IgD-negative memory B cell (primary cell): ENCODE measurements around the gene IL17RC. TPM values are rescaled to one million over a fixed set of nuclear protein-coding genes. Genes with fewer than 3 reads are reported as not detected.

Source experiments
- H3K27ac Mint-ChIP-seq, 3 donors: one replicate each; pipeline ENCODE4 v1.8.0; 2020 to 2022; ENCODE audit warnings: mild to moderate bottlenecking in 3 of 3, mixed read lengths in 3 of 3, moderate library complexity in 1 of 3
- H3K27me3 Mint-ChIP-seq: one replicate; pipeline ENCODE4 v1.8.0; 2021; ENCODE audit warnings: mixed read lengths
- H3K36me3 Mint-ChIP-seq: one replicate; pipeline ENCODE4 v1.8.0; 2020; ENCODE audit warnings: mild to moderate bottlenecking, mixed read lengths
- H3K4me1 Mint-ChIP-seq, 3 donors: one replicate each; pipeline ENCODE4 v1.8.0; 2020 to 2022; ENCODE audit warnings: mixed read lengths in 3 of 3, mild to moderate bottlenecking in 1 of 3
- H3K4me3 Mint-ChIP-seq, 4 donors: one replicate each; pipeline ENCODE4 v1.8.0; 2020 to 2022; ENCODE audit warnings: mild to moderate bottlenecking in 4 of 4, mixed read lengths in 4 of 4, moderate library complexity in 3 of 4
- H3K9me3 Mint-ChIP-seq, 3 donors: one replicate each; pipeline ENCODE4 v1.8.0; 2020 to 2021; ENCODE audit warnings: mixed read lengths in 3 of 3, mild to moderate bottlenecking in 1 of 3
- polyA plus RNA-seq: library from polyadenylated mRNA; unstranded; fragments of 300-500 nt; fragmentation: Illumina TruSeq; gene quantifications from one replicate; pipeline ENCODE4 v1.2.3, GENCODE V29; 2021

Gene IL17RC
- polyA plus RNA-seq, 1 donor from 2014 or later = 6.7 TPM

- Mint-ChIP-seq H3K27ac (peak within 1 kb of the TSS in 1 of 3 donors; percentile 50), H3K9me3 (no peaks in the 10 kb centered on the region), H3K36me3 (peaks cover 6% of the 10 kb centered on the region), H3K4me3 (no peak within 1 kb of the TSS), H3K27me3 (peaks cover 2% of the 10 kb centered on the region), H3K4me1 (peaks cover 0 to 6% (median 1%) of the 10 kb centered on the region in 3 donors)
Observed at GRCh38 chr3:9902372-9903237, 14.3 kb upstream of the IL17RC start, which contains the start of gene IL17RE. TSS of gene IL17RE (plus strand) at chr3:9902848. CDS start at chr3:9902933, 85 bp downstream.

GRCh38 chr3:9903238-9903624, 13.7 kb upstream of the IL17RC start:
- Mint-ChIP-seq H3K4me1 (peaks cover 0 to 2% (median 1%) of the 10 kb centered on the region in 3 donors), H3K27ac (no peak overlapping the region), H3K4me3 (no peak overlapping the region), H3K27me3 (peaks cover 2% of the 10 kb centered on the region), H3K9me3 (no peaks in the 10 kb centered on the region), H3K36me3 (peaks cover 6% of the 10 kb centered on the region)

- H3K4me1 Mint-ChIP-seq = no peaks in the 10 kb centered on the region
- peaks cover 2% of the 10 kb centered on the region for H3K27me3 Mint-ChIP-seq
- no peak overlapping the region for H3K4me3 Mint-ChIP-seq
- H3K27ac Mint-ChIP-seq = no peak overlapping the region
- peaks cover 6% of the 10 kb centered on the region for H3K36me3 Mint-ChIP-seq
- H3K9me3 Mint-ChIP-seq = no peaks in the 10 kb centered on the region
Observed at GRCh38 chr3:9903904-9904303, 13.0 kb upstream of the IL17RC start.

GRCh38 chr3:9906480-9906879, 10.4 kb upstream of the IL17RC start:
- H3K27ac Mint-ChIP-seq = no peak overlapping the region
- peaks cover 6% of the 10 kb centered on the region for H3K36me3 Mint-ChIP-seq
- H3K9me3 Mint-ChIP-seq = no peaks in the 10 kb centered on the region
- no peaks in the 10 kb centered on the region for H3K4me1 Mint-ChIP-seq
- peaks cover 2% of the 10 kb centered on the region for H3K27me3 Mint-ChIP-seq
- H3K4me3 Mint-ChIP-seq = no peak overlapping the region

- Mint-ChIP-seq H3K9me3 (no peaks in the 10 kb centered on the region), H3K27me3 (no peaks in the 10 kb centered on the region), H3K4me1 (peaks cover 0 to 2% (median 0%) of the 10 kb centered on the region in 3 donors), H3K4me3 (no peak overlapping the region), H3K36me3 (peaks cover 6% of the 10 kb centered on the region), H3K27ac (no peak overlapping the region)
Observed at GRCh38 chr3:9908286-9908685, 8.6 kb upstream of the IL17RC start.

- H3K27ac Mint-ChIP-seq = no peak overlapping the region
- peaks cover 4% of the 10 kb centered on the region for H3K27me3 Mint-ChIP-seq
- peaks cover 0 to 2% (median 0%) of the 10 kb centered on the region in 3 donors for H3K4me1 Mint-ChIP-seq
- H3K36me3 Mint-ChIP-seq = peaks cover 5% of the 10 kb centered on the region
- H3K4me3 Mint-ChIP-seq = no peak overlapping the region
- H3K9me3 Mint-ChIP-seq = no peaks in the 10 kb centered on the region
Observed at GRCh38 chr3:9909221-9910013, 7.5 kb upstream of the IL17RC start.

GRCh38 chr3:9911863-9912262, 5.0 kb upstream of the IL17RC start:
- Mint-ChIP-seq H3K27me3 (peaks cover 8% of the 10 kb centered on the region), H3K9me3 (no peaks in the 10 kb centered on the region), H3K36me3 (peaks cover 3% of the 10 kb centered on the region), H3K27ac (no peak overlapping the region), H3K4me3 (no peak overlapping the region), H3K4me1 (peaks cover 0 to 8% (median 7%) of the 10 kb centered on the region in 3 donors)

GRCh38 chr3:9912294-9912935, 4.5 kb upstream of the IL17RC start:
- H3K36me3 Mint-ChIP-seq = peaks cover 3% of the 10 kb centered on the region
- H3K27me3 Mint-ChIP-seq = peaks cover 8% of the 10 kb centered on the region
- no peak overlapping the region for H3K27ac Mint-ChIP-seq
- H3K9me3 Mint-ChIP-seq = no peaks in the 10 kb centered on the region
- no peak overlapping the region for H3K4me3 Mint-ChIP-seq
- H3K4me1 Mint-ChIP-seq = peaks cover 0 to 9% (median 7%) of the 10 kb centered on the region in 3 donors

GRCh38 chr3:9913601-9914000, 3.3 kb upstream of the IL17RC start:
- H3K9me3 Mint-ChIP-seq = no peaks in the 10 kb centered on the region
- H3K36me3 Mint-ChIP-seq = peaks cover 3% of the 10 kb centered on the region
- H3K27ac Mint-ChIP-seq = no peak overlapping the region
- peaks cover 0 to 9% (median 7%) of the 10 kb centered on the region in 3 donors for H3K4me1 Mint-ChIP-seq
- H3K4me3 Mint-ChIP-seq = peak overlapping the region in 2 of 4 donors; percentile 40 to 78
- peaks cover 8% of the 10 kb centered on the region for H3K27me3 Mint-ChIP-seq

- Mint-ChIP-seq H3K27me3 (peaks cover 8% of the 10 kb centered on the region), H3K4me3 (peak overlapping the region in 2 of 4 donors; percentile 40 to 67), H3K4me1 (peaks cover 0 to 9% (median 7%) of the 10 kb centered on the region in 3 donors), H3K27ac (no peak overlapping the region), H3K36me3 (peaks cover 3% of the 10 kb centered on the region), H3K9me3 (no peaks in the 10 kb centered on the region)
Observed at GRCh38 chr3:9914011-9914410, 2.9 kb upstream of the IL17RC start.

GRCh38 chr3:9914559-9915253, 2.2 kb upstream of the IL17RC start:
- Mint-ChIP-seq H3K27me3 (peaks cover 8% of the 10 kb centered on the region), H3K4me3 (peak overlapping the region; percentile 27 to 83 (median 52)), H3K36me3 (peaks cover 3% of the 10 kb centered on the region), H3K9me3 (no peaks in the 10 kb centered on the region), H3K27ac (no peak overlapping the region), H3K4me1 (peaks cover 0 to 9% (median 7%) of the 10 kb centered on the region in 3 donors)

- Mint-ChIP-seq H3K4me3 (peak overlapping the region; percentile 61 to 90 (median 77)), H3K27me3 (peaks cover 8% of the 10 kb centered on the region), H3K9me3 (no peaks in the 10 kb centered on the region), H3K36me3 (peaks cover 3% of the 10 kb centered on the region), H3K4me1 (peaks cover 0 to 9% (median 7%) of the 10 kb centered on the region in 3 donors), H3K27ac (no peak overlapping the region)
Observed at GRCh38 chr3:9915254-9916141, 1.4 kb upstream of the IL17RC start.

- Mint-ChIP-seq H3K4me3 (peak overlapping the region; percentile 37 to 88 (median 67)), H3K27me3 (peaks cover 8% of the 10 kb centered on the region)
Observed at GRCh38 chr3:9916346-9916733, 558 bp upstream of the IL17RC start.

More at GRCh38 chr3:9916346-9916733, 558 bp upstream of the IL17RC start:
- H3K36me3 Mint-ChIP-seq = peaks cover 3% of the 10 kb centered on the region
- H3K27ac Mint-ChIP-seq = no peak overlapping the region
- H3K9me3 Mint-ChIP-seq = no peaks in the 10 kb centered on the region
- H3K4me1 Mint-ChIP-seq = peaks cover 0 to 9% (median 7%) of the 10 kb centered on the region in 3 donors
